Stimulated activated CD8-positive, alpha-beta memory T cell treated with anti-CD3 and anti-CD28 coated beads, Interleukin-15, amount 100 ng/mL, for 48 hours (primary cell): ENCODE data around the gene C5.
A peak's percentile ranks its signal among the peaks of the same experiment; 100 is the strongest.

ENCODE experiments used
- DNase-seq, 2 donors: peaks; one replicate each; pipeline ENCODE4 v3.0.0-alpha.2; 2020; ENCODE audit warnings: low read depth in 2 of 2

Gene C5

GRCh38 chr9:120942186-120943001 lies 107.7 kb downstream of the C5 start:
- DNase-seq: no peak

- no peak for DNase-seq
Measured at GRCh38 chr9:120941046-120941770, 108.9 kb downstream of the C5 start.

GRCh38 chr9:120940573-120940972 lies 109.5 kb downstream of the C5 start:
- DNase-seq: no peak

GRCh38 chr9:120938851-120939250 lies 111.2 kb downstream of the C5 start:
- no peak for DNase-seq

GRCh38 chr9:120937596-120937995 lies 112.5 kb downstream of the C5 start:
- no peak for DNase-seq

DNA sequence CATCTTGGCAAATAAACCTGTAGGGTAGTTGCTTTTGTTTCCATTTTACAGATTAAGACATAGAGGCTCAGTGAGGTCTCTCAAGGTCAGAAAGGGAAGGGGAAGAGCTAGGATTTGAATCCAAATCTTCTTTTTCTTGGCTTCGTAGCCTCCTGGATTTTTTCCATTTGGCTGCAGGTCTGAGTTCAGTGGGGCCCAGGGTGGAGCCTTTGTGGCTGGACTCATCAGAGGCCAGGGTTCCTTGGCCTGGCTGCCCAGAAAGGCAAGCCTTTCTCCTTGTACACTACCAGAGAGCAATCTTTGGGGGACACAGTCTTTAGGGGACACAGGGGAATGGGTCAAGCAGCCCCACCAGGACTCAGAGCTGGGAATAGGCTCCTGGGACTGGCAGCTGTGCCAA lies 112.9 kb downstream of the C5 start:
- DNase-seq: no peak

- DNase-seq: no peak
Measured at GRCh38 chr9:120936764-120937122, 113.3 kb downstream of the C5 start.

GRCh38 chr9:120936011-120936763 lies 113.9 kb downstream of the C5 start:
- DNase-seq: peak; percentile 80 to 82

DNA sequence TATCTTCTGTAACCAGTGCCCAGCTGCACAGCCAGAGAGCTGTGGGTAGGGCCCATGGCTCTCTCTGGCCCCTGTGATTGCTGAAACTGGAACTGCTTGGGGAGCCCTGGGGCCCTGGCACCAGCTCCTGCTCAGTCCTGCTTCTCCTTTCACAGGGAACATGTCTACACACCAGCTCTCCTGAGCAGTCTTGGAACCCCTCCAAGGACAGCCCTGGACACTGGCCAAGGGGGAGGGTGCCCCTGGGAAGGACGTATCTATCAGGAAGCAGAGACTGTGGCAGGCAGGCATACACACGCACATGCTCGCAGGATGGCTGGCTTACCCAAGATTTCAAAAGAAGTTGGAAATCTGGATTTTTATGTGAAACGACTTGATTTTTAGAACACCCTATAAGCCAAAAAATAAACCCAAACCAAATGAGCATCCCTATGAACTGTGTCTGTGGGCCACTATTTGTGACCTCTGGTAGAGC lies 114.7 kb downstream of the C5 start:
- DNase-seq: no peak

- DNase-seq: no peak
Measured at GRCh38 chr9:120934281-120934680, 115.8 kb downstream of the C5 start.

DNA sequence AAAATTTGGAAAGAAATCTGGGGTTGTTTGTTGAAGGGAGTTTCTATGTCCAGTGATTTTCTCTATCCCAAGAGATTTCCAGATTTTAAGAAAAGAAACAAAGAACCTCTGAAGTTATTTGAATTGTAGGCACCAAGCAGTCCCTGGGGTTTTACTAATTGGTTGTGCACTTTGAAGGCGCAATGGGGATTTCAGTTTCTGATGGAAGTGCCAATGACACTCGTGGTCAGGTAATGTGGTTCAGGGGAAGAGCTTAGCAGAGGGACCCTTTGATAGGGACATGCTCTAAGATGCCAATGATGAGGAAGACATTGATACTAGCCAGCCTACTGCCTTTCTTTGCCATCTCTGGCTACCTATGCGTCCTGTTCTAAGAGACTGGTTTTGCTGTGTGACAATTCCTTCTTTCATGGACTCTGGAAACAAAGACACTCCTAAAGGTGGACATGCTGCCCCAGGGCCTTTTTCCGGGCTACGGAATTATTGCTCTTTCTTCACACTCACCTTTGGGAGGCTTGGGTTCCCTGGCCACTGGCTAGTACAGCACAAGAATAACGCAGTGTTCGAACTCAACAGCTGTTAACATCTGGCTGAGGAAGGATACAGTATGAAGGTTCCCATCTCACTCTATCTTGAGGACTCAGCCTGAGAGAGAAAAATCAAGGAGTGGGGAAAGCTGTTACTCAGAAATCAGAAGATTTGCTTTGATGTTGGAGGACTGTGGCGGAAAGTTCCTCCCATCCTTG lies 116.6 kb downstream of the C5 start:
- DNase-seq: no peak

DNA sequence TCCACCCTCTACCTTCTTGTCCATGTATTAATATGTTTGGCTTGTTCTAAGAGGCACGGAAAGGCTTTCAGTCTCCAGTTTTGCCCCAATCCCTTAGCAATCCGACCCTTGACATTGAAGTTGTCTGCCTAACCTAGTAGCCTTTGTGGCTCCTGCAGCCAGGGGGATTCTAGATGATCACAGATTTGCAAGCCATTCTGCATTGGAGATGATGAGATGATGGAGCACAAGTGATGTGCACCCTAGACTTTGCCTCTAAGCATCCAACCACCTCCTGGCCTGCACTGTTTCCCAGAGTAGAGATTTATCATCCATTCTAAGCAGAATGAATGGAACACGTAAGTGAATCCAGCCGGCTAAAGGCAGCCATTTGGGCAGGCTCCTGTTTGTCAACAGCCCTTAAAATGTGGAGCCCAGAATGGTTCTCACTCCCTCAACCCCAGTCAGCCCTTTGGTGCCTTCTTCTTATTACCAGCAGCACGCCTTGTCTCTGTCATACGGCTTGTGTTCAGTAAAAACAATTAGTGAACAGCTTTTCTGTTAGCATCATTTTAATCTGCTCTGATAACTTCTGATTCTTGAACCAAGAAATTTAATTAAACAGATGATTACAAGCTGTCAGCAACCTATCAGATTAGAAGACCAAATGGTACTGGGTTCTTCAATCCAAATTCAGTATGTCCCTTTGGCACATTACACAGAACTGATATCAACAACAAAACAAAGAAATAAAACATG lies 117.8 kb downstream of the C5 start:
- no peak for DNase-seq

GRCh38 chr9:120931231-120932085 lies 118.6 kb downstream of the C5 start:
- peak; percentile 57 to 65 for DNase-seq

DNA sequence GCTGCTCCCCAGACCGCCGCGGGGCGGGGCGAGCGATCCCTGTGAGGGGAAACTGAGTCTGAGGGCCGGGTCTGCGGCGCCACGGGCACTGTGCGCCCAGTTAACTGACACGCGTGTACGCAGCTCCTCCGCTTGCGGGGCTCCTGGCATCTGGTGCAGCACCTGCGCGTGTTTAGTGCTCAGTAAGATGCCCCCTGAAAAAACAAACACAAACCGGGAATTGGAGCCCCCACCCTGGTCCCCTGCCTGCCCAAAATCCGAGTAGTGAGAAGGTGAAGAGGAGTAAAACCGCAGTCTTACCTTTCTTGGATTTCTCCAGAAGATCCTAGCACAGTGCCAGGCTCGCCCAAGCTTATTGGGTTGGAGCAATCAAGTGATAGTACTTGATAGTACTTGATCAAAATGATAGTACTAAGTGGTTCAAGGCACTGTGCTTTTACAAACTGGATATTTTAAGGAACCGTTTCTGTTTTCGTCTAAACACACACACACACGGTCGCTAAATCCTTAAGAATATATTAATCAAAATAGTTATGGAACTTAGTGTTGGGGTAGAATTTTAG lies 120.8 kb downstream of the C5 start:
- DNase-seq: no peak

DNA sequence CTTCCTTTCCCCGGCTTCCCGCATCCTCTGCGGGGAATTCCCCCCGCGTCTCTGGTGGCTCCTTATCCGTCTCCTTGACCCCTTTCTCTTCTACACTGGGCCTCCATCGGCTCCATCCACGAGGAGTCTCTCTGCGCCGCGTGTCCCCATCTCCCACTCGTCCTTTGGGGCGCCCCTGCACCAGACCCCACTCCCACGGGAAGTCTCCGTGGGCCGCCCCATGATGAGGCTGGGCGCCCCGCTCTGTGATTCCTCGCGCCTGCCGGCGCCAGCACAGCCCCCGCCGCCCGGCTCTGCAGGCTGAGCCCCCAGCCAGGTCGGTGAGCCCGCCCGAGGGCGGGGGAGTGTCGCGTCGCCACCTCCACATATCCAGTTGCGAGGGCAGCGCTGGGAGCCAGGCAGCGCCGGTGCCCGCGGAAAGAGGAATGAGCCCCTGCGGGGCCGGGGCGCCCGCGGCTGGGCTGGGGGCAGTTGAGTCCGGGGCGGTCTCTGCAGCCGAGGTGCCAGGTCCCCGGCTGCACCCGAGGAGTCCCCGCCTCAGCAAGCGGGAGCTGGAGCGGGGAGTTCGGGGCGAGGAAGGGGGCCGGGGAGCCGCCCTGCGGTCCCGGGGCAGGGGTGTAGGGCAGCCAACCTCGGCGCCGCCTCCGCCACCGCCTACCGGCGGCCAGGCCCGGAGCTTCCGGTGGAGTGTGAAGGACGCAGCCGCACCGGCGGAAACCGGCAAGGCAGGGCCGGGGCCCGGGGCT lies 121.4 kb downstream of the C5 start:
- peak; percentile 67 to 76 for DNase-seq

GRCh38 chr9:120928015-120928482 lies 122.0 kb downstream of the C5 start:
- DNase-seq: no peak

- DNase-seq: no peak
Measured at GRCh38 chr9:120927269-120928014, 122.6 kb downstream of the C5 start.

DNA sequence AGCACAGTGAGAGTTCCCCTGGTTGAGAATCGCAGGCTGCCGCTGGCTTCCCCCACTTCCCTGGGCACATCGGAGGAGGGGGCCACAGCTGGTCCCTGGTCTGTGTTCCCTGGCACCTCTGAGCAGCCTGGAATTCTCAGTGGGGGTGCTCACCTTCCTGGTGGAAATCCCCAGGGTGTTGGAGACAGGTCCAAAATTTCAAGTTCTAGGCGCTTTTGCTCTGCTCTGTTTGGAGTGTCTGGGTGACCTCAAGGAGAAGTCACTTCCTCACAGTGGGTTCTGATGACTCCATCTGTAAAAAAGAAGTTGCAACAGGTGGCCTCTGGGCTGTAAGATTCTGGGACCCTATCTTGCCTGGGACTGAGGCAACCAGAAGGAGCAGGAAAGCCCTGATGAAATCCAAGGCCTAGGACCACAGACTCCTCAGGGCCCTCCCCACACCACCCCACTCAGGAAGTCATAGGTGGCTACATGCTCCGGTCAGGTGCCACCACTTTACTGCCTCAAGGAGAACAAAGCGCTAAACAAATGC lies 123.6 kb downstream of the C5 start, which contains the start of gene TRAF1:
Gene TRAF1 (minus strand): TSS at position 400 of the 532 bp plus-strand sequence. CDS start 721 bp downstream, outside the sequence.
- no peak for DNase-seq
